Neural progenitor cell (in vitro differentiated cells): ENCODE measurements around the gene BTBD16. TPM values are rescaled to one million over a fixed set of nuclear protein-coding genes. Genes with fewer than 3 reads are reported as not detected.

Experiments used
- DNase-seq: peaks from one replicate; pipeline ENCODE4 v3.0.0-alpha.2; 2016; ENCODE audit warnings: low spot score
- H2AFZ ChIP-seq: fragments of 200-600 bp; sonication (generic); replicated peaks from 2 replicates; pipeline ENCODE4 v1.6.1; 2016; ENCODE audit warnings: antibody characterized with exemption
- H3F3A ChIP-seq: fragments of 200-600 bp; sonication (generic); 2 replicates; pipeline ENCODE4 v1.6.1; 2016; ENCODE audit warnings: antibody characterized with exemption, low read depth
- H3K27ac ChIP-seq: fragments of 200-600 bp; sonication (generic); 2 replicates; pipeline ENCODE4 v1.5.1; 2016; ENCODE audit warnings: mild to moderate bottlenecking
- H3K27me3 ChIP-seq: fragments of 200-600 bp; sonication (generic); 2 replicates; pipeline ENCODE4 v1.6.1; 2016; ENCODE audit warnings: mild to moderate bottlenecking, moderate library complexity
- H3K36me3 ChIP-seq: fragments of 200-600 bp; sonication (generic); 2 replicates; pipeline ENCODE4 v1.5.1; 2016
- H3K4me1 ChIP-seq: fragments of 200-600 bp; sonication (generic); 2 replicates; pipeline ENCODE4 v1.6.1; 2016; ENCODE audit warnings: mixed run types
- H3K4me2 ChIP-seq: fragments of 200-600 bp; sonication (generic); 2 replicates; pipeline ENCODE4 v1.6.1; 2016
- H3K4me3 ChIP-seq: fragments of 200-600 bp; sonication (generic); 2 replicates; pipeline ENCODE4 v1.5.1; 2016
- H3K79me2 ChIP-seq: fragments of 200-600 bp; sonication (generic); 2 replicates; pipeline ENCODE4 v1.6.1; 2016; ENCODE audit warnings: low read depth
- H3K9ac ChIP-seq: fragments of 200-600 bp; sonication (generic); 2 replicates; pipeline ENCODE4 v1.6.1; 2016
- H3K9me3 ChIP-seq: fragments of 200-600 bp; sonication (generic); 2 replicates; pipeline ENCODE4 v1.5.1; 2016; ENCODE audit warnings: low read depth
- H4K20me1 ChIP-seq: fragments of 200-600 bp; sonication (generic); 2 replicates; pipeline ENCODE4 v1.6.1; 2016; ENCODE audit warnings: low read depth
- H3K27ac Mint-ChIP-seq: 3 replicates; pipeline ENCODE4 v1.8.0; 2021; ENCODE audit warnings: mixed read lengths
- H3K27me3 Mint-ChIP-seq: 2 replicates; pipeline ENCODE4 v1.8.0; 2022; ENCODE audit warnings: low read depth, mild to moderate bottlenecking, inconsistent platforms, moderate library complexity, mixed read lengths; ENCODE audit not compliant: insufficient read depth
- H3K36me3 Mint-ChIP-seq: 3 replicates; pipeline ENCODE4 v1.8.0; 2021; ENCODE audit warnings: mixed read lengths
- H3K4me1 Mint-ChIP-seq: 3 replicates; pipeline ENCODE4 v1.8.0; 2021; ENCODE audit warnings: mixed read lengths
- H3K4me3 Mint-ChIP-seq: 3 replicates; pipeline ENCODE4 v1.8.0; 2021; ENCODE audit warnings: mild to moderate bottlenecking, moderate library complexity, mixed read lengths
- H3K9me3 Mint-ChIP-seq: 3 replicates; pipeline ENCODE4 v1.8.0; 2020; ENCODE audit warnings: mixed read lengths
- EZH2 ChIP-seq: fragments of 200-600 bp; sonication (generic); IDR thresholded peaks from 2 replicates; pipeline ENCODE4 v1.6.1; 2017; ENCODE audit warnings: antibody characterized with exemption, mild to moderate bottlenecking, moderate library complexity
- EZH2phosphoT487 ChIP-seq: fragments of 200-600 bp; sonication (generic); IDR thresholded peaks from 2 replicates; pipeline ENCODE4 v1.6.1; 2017; ENCODE audit warnings: antibody characterized with exemption
- total RNA-seq: library from RNA; depleted of rRNA; stranded (reverse); fragments of >200 nt; gene quantifications from 2 replicates; pipeline ENCODE4 v1.2.3, GENCODE V29; 2015; ENCODE audit warnings: low replicate concordance
- TF ChIP-seq, protein P1 (sequence below): fragments of 200-600 bp; sonication (generic); IDR thresholded peaks from 2 replicates; pipeline ENCODE4 v1.5.1; 2017; ENCODE audit warnings: antibody characterized with exemption, mild to moderate bottlenecking

The BTBD16 gene
- total RNA-seq, 1 donor from 2014 or later: not detected

- Mint-ChIP-seq H3K36me3 (no peaks in the 10 kb centered on the region), H3K27me3 (peaks cover 4% of the 10 kb centered on the region), H3K27ac (no peak overlapping the region), H3K4me3 (no peak overlapping the region), H3K4me1 (peaks cover 9% of the 10 kb centered on the region), H3K9me3 (peaks cover 5% of the 10 kb centered on the region)
- Histone ChIP-seq H3F3A (no peaks in the 10 kb centered on the region), H3K36me3 (no peaks in the 10 kb centered on the region), H3K27ac (no peak overlapping the region), H3K4me2 (no peak overlapping the region), H3K9ac (no peak overlapping the region), H3K9me3 (no peaks in the 10 kb centered on the region), H3K4me3 (no peak overlapping the region), H3K27me3 (no peaks in the 10 kb centered on the region), H3K4me1 (no peaks in the 10 kb centered on the region), H3K79me2 (no peaks in the 10 kb centered on the region), H2AFZ (no peak overlapping the region), H4K20me1 (no peaks in the 10 kb centered on the region)
- no peak for DNase-seq
- TF ChIP-seq EZH2phosphoT487 (no peak), EZH2 (no peak)
- TF ChIP-seq, protein P1, sequence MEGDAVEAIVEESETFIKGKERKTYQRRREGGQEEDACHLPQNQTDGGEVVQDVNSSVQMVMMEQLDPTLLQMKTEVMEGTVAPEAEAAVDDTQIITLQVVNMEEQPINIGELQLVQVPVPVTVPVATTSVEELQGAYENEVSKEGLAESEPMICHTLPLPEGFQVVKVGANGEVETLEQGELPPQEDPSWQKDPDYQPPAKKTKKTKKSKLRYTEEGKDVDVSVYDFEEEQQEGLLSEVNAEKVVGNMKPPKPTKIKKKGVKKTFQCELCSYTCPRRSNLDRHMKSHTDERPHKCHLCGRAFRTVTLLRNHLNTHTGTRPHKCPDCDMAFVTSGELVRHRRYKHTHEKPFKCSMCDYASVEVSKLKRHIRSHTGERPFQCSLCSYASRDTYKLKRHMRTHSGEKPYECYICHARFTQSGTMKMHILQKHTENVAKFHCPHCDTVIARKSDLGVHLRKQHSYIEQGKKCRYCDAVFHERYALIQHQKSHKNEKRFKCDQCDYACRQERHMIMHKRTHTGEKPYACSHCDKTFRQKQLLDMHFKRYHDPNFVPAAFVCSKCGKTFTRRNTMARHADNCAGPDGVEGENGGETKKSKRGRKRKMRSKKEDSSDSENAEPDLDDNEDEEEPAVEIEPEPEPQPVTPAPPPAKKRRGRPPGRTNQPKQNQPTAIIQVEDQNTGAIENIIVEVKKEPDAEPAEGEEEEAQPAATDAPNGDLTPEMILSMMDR: no peak
Observed at GRCh38 chr10:122328676-122329075, 57.6 kb downstream of the BTBD16 start.

DNA sequence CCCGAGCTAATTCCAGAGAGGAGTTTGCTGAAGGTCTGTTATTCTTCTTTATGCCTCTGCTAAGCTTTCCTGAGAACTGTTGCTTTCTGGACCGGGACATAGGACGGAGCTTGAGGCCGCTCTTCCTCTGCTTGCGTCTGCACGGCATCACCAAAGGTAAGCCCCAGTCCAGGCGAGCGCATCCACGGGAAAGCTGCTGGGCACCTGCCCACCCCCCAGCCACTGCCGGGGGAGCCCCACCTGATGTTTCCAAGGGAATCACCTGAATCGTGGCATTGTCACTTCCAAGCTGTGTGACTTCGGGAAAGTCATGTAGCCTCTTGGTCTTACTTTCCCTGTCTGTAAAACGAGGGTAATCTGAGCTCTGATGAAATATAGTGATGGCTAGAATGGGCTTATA is 58.3 kb downstream of the BTBD16 start:
- Histone ChIP-seq H3K4me2 (no peak overlapping the region), H3F3A (no peaks in the 10 kb centered on the region), H3K4me1 (no peaks in the 10 kb centered on the region), H4K20me1 (no peaks in the 10 kb centered on the region), H3K4me3 (no peak overlapping the region), H3K9ac (no peak overlapping the region), H3K9me3 (no peaks in the 10 kb centered on the region), H3K27me3 (no peaks in the 10 kb centered on the region), H2AFZ (no peak overlapping the region), H3K36me3 (no peaks in the 10 kb centered on the region), H3K27ac (no peak overlapping the region), H3K79me2 (no peaks in the 10 kb centered on the region)
- Mint-ChIP-seq H3K4me3 (no peak overlapping the region), H3K27ac (no peak overlapping the region), H3K4me1 (peaks cover 9% of the 10 kb centered on the region), H3K27me3 (peaks cover 4% of the 10 kb centered on the region), H3K9me3 (peaks cover 5% of the 10 kb centered on the region), H3K36me3 (no peaks in the 10 kb centered on the region)
- no peak for DNase-seq
- no peak for TF ChIP-seq EZH2

- H3K27ac Mint-ChIP-seq: peak overlapping the region; percentile 17
- no peak overlapping the region for H3K4me3 ChIP-seq
- no peaks in the 10 kb centered on the region for H3K79me2 ChIP-seq
- peaks cover 3% of the 10 kb centered on the region for H3K27me3 Mint-ChIP-seq
- no peaks in the 10 kb centered on the region for H4K20me1 ChIP-seq
- no peaks in the 10 kb centered on the region for H3K4me1 ChIP-seq
- no peaks in the 10 kb centered on the region for H3K27me3 ChIP-seq
- H3F3A ChIP-seq: no peaks in the 10 kb centered on the region
- H3K36me3 Mint-ChIP-seq: no peaks in the 10 kb centered on the region
- H3K9ac ChIP-seq: no peak overlapping the region
- H2AFZ ChIP-seq: no peak overlapping the region
- no peak overlapping the region for H3K27ac ChIP-seq
- no peaks in the 10 kb centered on the region for H3K36me3 ChIP-seq
- no peak for DNase-seq
- H3K4me2 ChIP-seq: no peak overlapping the region
- TF ChIP-seq EZH2phosphoT487 (no peak), EZH2 (no peak)
- TF ChIP-seq, protein P1: no peak
- no peak overlapping the region for H3K4me3 Mint-ChIP-seq
- H3K9me3 Mint-ChIP-seq: no peaks in the 10 kb centered on the region
- no peaks in the 10 kb centered on the region for H3K9me3 ChIP-seq
- peaks cover 9% of the 10 kb centered on the region for H3K4me1 Mint-ChIP-seq
Observed at GRCh38 chr10:122331100-122331499, 60.0 kb downstream of the BTBD16 start.

DNA sequence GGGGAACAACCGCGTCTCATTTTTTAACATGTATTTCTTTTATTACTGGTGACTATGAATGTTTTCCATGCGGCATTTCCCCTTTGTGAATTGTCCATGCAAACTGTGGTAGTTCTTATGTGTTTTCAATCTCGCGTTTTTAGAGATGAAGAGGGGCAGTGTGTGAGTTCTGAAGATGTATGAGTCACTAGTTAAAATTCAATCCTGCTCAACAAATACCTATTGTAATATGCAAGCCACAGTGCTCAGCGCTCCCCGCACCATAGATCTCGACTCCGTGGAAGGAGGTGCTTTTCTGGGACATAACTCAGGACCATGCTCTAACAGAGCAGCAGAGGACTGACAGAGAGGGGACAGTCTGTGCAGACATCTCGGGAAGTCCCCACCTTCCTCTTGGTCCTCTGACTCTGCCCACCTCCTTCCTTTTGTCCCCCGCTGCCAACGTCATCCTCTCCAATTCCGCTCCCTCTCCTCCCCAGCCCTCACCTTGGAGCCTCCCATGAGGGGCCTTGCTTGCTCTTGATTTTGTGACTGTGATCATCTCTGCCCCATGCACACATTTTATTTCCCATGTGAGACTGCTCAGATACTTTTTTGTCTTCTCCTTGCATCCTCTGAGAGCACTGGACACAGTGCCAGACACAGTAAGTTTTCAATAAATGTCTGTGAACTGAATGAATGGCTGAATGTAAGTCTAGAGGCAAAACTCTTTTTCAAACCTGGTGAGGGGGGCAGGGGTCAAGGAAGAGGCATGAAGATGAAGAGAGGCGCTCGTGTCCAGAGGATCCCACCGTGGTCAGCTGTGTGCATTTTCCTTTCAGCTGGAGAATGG is 60.7 kb downstream of the BTBD16 start:
- no peak overlapping the region for H3K27ac ChIP-seq
- H3K36me3 ChIP-seq: no peaks in the 10 kb centered on the region
- H3K79me2 ChIP-seq: no peaks in the 10 kb centered on the region
- no peak overlapping the region for H3K4me2 ChIP-seq
- TF ChIP-seq EZH2phosphoT487: no peak
- Mint-ChIP-seq H3K9me3 (no peaks in the 10 kb centered on the region), H3K27ac (no peak overlapping the region), H3K4me1 (peaks cover 9% of the 10 kb centered on the region), H3K27me3 (peaks cover 3% of the 10 kb centered on the region), H3K4me3 (no peak overlapping the region), H3K36me3 (no peaks in the 10 kb centered on the region)
- no peak overlapping the region for H2AFZ ChIP-seq
- H3K9me3 ChIP-seq: no peaks in the 10 kb centered on the region
- no peaks in the 10 kb centered on the region for H3F3A ChIP-seq
- H3K27me3 ChIP-seq: no peaks in the 10 kb centered on the region
- no peak overlapping the region for H3K9ac ChIP-seq
- DNase-seq: no peak
- H3K4me1 ChIP-seq: no peaks in the 10 kb centered on the region
- H4K20me1 ChIP-seq: no peaks in the 10 kb centered on the region
- H3K4me3 ChIP-seq: no peak overlapping the region
